ENCODE results near the gene RETREG3.

GRCh38 chr17:42584880-42585279, 24.3 kb downstream of the RETREG3 start:
- TF ChIP-seq, protein P1, sequence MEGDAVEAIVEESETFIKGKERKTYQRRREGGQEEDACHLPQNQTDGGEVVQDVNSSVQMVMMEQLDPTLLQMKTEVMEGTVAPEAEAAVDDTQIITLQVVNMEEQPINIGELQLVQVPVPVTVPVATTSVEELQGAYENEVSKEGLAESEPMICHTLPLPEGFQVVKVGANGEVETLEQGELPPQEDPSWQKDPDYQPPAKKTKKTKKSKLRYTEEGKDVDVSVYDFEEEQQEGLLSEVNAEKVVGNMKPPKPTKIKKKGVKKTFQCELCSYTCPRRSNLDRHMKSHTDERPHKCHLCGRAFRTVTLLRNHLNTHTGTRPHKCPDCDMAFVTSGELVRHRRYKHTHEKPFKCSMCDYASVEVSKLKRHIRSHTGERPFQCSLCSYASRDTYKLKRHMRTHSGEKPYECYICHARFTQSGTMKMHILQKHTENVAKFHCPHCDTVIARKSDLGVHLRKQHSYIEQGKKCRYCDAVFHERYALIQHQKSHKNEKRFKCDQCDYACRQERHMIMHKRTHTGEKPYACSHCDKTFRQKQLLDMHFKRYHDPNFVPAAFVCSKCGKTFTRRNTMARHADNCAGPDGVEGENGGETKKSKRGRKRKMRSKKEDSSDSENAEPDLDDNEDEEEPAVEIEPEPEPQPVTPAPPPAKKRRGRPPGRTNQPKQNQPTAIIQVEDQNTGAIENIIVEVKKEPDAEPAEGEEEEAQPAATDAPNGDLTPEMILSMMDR (IDR thresholded peaks at IDR 0.05; ENCODE audit: insufficient read depth, low read length, poor library complexity, severe bottlenecking): no peak
- TF ChIP-seq EZH2phosphoT487 (conservative IDR thresholded peaks at IDR 0.05; ENCODE audit: low read length): no peak

Data from SU-DHL-6 (cell line).